HG02840 (cell line): ENCODE measurements around the gene NBPF8.
"Not testable (repeated sequence)": the region's sequence is repeated elsewhere in the genome, so short reads cannot be mapped to it uniquely, and the experiment has no call there.

Source experiments
- ATAC-seq: cut with Tn5 transposase; IDR thresholded peaks from one replicate; pipeline ENCODE4 v1.9.1; 2021; ENCODE audit warnings: mild to moderate bottlenecking, moderate library complexity, moderate number of reproducible peaks; ENCODE audit not compliant: unreplicated experiment, low FRiP score

The NBPF8 gene, protein sequence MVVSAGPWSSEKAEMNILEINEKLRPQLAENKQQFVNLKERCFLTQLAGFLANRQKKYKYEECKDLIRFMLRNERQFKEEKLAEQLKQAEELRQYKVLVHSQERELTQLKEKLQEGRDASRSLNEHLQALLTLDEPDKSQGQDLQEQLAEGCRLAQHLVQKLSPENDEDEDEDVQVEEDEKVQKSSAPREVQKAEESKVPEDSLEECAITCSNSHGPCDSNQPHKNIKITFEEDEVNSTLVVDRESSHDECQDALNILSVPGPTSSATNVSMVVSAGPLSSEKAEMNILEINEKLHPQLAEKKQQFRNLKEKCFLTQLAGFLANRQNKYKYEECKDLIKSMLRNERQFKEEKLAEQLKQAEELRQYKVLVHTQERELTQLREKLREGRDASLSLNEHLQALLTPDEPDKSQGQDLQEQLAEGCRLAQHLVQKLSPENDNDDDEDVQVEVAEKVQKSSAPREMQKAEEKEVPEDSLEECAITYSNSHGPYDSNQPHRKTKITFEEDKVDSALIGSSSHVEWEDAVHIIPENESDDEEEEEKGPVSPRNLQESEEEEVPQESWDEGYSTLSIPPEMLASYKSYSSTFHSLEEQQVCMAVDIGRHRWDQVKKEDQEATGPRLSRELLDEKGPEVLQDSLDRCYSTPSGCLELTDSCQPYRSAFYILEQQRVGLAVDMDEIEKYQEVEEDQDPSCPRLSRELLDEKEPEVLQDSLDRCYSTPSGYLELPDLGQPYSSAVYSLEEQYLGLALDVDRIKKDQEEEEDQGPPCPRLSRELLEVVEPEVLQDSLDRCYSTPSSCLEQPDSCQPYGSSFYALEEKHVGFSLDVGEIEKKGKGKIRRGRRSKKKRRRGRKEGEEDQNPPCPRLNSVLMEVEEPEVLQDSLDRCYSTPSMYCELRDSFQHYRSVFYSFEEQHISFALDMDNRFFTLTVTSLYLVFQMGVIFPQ

DNA sequence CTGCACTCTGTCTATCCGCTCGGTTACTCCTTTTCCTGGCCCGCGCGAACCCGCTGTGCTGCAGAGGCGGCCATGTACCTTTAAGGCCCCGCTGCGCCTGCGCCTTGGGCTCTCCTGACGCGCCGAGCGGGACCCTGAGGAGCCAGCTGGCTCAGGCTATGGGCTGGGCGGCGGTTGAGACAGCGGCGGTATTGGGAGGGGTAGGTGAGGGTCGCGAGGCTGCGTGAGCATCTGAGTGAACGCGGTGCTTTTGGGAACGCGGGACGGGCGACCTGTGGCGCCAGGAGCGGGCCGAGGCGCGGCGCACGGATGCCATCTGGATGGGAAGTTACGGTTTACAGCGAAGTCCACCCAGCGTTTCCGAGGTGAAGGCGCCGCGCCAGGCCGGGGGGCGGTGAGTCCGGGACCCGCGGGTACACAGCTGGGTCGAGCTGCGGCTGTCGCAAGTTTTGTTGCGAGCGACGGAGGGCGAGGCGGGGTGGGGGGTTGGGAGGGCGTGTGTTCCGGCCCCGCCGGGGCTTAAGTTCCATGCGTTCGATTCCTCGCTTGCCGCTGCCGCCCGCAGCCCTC, at the start of gene NBPF8:
NBPF8 (plus strand) TSS at position 125 of the 570 bp plus-strand sequence. CDS start 21,488 bp downstream, outside the sequence.
- ATAC-seq: peak; percentile 96

- not testable (repeated sequence) for ATAC-seq
Observed at GRCh38 chr1:120367709-120368108, 47.1 kb upstream of the NBPF8 start.

DNA sequence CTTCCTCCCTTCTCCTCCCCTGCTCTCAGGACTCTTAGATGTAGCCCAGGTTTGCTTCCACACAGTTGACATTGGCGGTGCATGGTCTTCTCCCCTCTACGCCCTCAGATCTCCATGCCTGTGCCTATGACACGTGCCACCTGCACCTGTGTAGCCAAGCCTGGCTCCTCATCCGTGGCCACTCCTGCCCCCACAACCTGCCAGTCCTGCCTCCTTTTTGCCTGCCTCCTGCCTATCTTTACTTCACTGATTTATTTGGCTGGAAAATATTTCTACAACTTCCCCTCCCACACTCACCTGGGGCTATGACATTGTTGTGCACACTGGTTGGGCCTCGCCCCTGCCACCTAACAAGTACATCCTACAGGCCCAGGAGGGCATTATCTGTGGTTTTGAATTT, 28.2 kb upstream of the NBPF8 start:
- ATAC-seq: not testable (repeated sequence)

- not testable (repeated sequence) for ATAC-seq
Observed at GRCh38 chr1:120388597-120389126, 26.2 kb upstream of the NBPF8 start.

DNA sequence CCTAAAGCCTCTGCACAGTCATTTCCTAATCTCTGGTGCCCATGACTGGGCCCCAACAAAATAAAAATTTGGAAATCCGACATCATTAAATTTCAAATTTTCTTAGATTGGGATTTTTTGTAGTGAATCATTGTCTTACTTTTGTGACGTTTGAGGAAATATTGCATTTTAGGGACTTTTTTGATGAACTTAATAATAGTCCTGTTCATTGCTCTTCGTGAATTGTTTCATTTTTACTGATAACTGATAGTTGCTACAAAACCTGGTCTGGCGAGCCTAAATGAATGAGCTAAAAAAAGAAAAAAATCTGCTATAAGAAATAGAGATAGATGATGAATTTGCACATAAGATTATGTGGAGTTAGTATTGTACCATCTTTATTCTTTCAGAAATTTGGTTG, 23.5 kb upstream of the NBPF8 start:
- ATAC-seq: not testable (repeated sequence)

DNA sequence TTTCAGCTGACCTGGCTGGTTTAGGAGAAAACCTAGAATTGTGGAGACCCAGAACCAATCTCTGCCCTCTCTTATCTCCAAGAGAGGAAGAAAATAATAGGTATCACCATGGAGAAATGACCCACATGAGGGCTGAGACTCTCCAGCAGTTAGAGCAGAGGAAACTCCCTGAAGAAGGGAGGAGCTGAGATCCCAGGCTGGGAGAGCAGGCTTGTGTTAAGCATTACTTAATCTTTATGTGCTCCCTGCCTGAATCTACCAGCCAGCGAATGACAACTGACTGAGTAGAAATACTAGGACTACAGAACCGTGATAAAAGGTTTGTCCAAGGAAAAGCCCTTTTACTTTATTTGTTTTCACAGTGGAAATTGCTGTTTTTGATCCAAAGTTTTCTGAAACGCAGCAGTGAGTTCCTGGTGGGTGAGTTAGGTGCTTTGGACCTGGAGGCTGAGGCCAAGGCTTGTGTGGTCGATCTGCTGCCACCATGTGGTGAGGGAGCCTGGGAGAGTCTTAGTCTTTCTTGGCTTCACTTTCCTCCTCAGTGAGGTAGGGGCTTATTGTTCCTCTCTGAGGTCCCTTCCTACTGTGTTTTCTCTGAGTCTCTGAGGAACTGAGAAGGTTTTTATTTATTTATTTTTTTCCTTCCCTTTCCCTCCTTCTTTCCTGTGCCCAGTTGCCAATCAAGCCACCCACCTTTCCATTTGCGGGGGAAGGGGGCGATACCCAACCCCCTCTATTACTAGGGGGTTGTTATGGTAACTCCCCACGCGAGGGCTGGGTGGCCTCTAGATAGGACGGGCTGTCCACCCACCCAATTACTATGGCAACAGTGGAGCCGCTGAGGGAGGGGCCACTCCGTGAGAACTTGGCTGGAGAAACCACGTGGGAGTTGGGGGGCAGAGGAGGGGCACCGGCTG, 21.3 kb upstream of the NBPF8 start:
- ATAC-seq: not testable (repeated sequence)

DNA sequence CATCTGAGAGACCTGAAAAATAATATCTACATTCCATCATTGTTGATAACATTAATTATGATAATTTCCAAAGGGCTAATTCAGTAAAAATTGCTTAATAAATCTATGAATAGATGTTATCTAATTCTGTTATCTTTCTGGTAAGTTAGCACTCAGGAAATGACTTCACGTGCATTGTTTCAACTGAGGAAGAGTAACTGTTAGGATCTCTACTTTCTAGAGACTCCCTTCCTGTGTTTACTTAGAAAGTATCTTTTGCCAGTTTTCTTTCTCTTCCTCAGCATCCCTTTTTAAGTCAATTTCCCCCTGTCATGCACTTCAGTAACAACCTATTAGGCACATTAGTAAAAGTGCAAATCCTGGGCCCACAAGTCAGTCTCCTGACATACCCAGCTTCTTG, 9.5 kb upstream of the NBPF8 start:
- not testable (repeated sequence) for ATAC-seq

DNA sequence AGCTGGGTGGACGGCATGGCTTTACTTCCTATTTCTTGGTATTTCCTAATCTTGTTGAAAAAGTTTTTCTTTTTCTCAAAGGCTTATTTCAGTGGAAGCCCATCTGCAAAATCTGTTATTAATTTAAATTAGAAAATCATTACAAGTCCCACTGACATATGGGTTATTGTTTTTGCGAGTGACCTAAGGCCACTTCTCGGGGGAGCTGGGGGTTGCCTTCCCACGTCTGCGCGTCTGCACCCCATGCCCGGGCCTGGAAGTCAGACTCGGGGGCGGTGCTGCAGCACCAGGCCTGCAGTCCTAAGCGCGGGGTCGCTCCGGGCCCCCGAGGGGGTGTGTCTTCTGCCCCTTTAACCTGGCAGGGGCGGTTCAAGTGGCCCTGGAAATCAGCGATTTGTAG, 384 bp upstream of the NBPF8 start:
- peak; percentile 19 for ATAC-seq

DNA sequence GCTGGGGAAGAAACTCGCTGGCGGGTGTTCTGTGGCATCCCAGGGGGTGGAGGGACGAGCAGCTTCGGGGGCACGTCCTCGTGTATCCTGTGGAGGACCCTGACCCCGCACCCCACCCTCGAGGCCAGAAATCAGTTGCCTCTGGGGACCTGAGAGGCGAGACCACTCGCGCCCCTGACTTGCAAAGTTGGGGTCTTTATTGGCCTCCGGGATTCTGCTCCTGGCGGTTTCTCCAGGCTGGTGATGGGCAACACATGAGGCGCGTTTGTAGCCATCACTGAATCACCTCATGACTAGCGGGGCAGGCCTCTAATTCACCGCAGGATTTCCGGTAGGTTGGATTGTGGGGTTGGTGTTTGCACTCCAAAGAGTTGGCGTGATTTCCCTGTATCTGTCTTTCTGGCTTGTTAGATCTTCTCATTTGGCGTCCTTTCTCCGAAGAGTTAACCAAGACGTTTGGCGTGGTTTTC, 692 bp downstream of the NBPF8 start:
- peak; percentile 24 for ATAC-seq

- not testable (repeated sequence) for ATAC-seq
Observed at GRCh38 chr1:120425063-120425462, 10.2 kb downstream of the NBPF8 start.

DNA sequence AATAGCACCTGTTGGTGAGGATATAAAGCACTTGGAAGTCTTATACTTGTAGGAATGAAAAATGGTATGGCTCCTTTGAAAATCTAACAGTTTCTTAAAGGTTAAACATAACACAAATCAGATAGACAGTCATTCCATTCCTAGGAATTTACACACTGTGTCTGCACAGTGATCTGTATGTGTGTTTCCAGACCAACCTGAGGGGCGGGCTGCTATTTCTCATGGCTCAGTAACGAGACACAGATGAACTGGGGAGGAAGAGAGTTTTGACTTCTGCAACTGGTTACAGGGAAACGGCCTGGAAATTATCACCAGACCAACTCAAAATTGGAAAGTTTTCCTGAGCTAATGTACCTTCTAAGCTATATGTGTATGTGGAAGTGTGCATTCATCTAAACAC, 16.8 kb downstream of the NBPF8 start:
- ATAC-seq: not testable (repeated sequence)

GRCh38 chr1:120433831-120434230, 19.0 kb downstream of the NBPF8 start:
- not testable (repeated sequence) for ATAC-seq

- not testable (repeated sequence) for ATAC-seq
Observed at GRCh38 chr1:120449124-120449523, 34.3 kb downstream of the NBPF8 start.
